GM19193 (cell line): ENCODE results near the gene MED31.

Experiments used
- POLR2A ChIP-seq: IDR thresholded peaks from 4 replicates; pipeline ENCODE4 v1.6.1; 2011; ENCODE audit not compliant: insufficient read depth, insufficient read length; ENCODE audit errors: extremely low read depth

MED31 gene

DNA sequence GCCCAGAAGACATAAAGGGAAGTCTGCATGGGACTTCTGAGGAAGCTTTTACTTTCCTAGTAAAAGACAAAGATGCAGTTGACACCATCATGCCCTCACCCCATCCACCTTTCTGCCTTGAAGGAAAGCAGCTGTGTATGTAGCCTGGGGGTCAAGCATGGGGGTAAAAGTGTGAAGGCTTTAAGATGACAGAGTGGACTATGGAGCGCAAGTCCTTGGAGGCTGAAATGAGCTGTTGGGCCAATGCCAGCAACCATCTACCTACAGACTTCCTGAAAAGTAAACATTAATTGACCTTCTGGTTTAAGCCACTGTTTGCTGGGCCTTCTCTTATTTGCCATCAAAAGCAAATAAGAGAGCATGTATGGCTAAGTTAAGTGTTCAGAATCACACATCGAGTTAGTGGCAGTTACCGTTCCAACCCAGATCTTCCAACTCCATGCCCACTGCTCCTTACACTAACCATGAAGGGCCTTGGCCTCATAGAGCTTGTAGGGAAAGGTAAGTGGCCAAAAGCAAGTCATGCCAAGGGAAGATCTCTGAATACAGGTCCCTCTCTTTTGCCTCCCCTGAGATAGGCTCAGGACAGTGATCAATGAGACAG lies 31.8 kb upstream of the MED31 start:
- no peak for TF ChIP-seq POLR2A

DNA sequence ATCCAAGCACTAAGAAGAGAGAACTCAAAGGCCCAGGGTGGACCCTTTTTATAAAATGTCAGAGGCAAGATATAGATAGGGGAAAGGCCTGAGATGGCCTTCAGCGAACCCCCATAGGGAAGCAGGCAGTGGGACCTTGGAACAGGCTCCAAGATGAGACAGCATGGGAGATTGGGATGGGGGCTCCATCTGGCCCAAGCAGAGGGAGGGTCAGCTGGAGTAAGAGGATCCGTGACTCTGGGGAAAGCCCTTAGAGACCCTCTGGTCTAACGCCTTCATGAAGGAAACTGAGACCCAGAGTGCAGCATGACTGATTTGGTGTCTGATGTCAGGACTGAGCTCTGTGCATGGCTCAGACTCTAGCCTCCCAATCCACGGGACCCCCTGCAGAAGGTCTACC lies 30.9 kb upstream of the MED31 start:
- TF ChIP-seq POLR2A: no peak

DNA sequence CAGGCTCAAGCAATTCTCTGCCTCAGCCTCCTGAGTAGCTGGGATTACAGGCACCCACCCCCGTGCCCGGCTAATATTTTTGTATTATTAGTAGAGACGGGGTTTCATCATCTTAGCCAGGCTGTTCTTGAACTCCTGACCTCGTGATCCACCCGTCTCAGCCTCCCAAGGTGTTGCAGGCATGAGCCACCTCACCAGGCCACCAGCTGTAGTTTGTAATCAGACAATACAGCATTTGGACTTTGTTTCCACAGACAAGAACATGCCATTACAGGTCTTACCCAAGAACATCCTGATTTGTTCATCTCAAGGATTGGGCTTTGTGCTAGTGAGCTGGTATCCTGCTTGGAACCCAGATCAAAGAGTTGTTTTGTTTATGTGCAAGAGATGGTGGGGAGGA lies 30.3 kb upstream of the MED31 start:
- no peak for TF ChIP-seq POLR2A

DNA sequence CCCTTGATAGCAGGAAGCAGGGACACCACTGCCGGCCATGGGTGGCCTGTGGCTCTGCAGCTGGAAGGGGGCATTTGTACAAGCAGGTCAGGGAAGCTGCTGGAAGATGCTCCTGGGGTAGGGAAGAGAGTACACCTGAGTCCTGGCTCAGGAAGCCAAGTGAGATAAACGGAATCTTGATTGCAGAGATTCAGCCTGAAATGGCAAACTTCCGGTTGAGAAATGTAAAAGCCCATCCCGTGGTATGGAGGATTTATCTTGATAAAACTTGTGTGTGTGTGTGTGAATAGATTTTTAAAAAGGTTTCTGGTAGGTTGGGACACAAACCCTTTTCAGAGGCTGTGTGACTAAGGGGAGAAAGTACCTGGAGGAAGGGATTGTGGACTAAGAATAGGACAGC lies 29.8 kb upstream of the MED31 start:
- no peak for TF ChIP-seq POLR2A

DNA sequence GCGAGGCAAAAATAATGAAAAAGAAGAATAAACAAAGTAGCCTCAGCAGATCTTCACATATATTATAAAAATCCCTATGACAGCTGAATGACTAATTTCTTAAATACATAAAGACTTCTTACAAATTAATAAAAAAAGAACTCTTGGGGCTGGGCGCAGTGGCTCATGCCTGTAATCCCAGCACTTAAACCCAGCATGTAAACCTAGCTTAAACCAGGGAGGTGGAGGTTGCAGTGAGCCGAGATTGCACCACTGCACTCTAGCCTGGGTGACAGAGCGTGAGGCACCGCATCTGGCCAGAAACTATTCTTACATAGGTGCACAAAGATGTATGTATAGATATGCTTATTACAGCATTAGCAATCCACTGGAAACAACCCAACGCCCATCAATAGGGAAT lies 27.8 kb upstream of the MED31 start:
- TF ChIP-seq POLR2A: no peak

DNA sequence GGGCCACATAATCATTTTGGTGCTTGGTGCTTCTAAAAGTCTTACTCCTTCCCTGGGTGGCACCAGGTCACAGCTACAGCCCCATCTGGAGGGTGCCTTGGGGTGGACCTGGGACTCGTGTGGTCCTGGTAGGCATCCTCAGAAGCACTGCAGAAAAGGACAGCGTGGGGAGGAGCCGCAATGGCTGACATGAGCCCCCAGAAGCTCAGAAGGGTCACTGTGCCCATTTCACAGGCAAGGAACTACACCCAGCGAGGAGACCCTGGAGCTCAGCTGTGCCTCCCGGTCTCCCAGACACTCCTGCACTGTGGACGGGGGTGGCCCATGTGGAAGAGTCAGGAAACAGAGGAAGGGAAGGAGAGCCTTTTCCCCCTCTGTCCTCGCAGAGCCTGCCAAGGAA lies 26.5 kb upstream of the MED31 start:
- TF ChIP-seq POLR2A: no peak

DNA sequence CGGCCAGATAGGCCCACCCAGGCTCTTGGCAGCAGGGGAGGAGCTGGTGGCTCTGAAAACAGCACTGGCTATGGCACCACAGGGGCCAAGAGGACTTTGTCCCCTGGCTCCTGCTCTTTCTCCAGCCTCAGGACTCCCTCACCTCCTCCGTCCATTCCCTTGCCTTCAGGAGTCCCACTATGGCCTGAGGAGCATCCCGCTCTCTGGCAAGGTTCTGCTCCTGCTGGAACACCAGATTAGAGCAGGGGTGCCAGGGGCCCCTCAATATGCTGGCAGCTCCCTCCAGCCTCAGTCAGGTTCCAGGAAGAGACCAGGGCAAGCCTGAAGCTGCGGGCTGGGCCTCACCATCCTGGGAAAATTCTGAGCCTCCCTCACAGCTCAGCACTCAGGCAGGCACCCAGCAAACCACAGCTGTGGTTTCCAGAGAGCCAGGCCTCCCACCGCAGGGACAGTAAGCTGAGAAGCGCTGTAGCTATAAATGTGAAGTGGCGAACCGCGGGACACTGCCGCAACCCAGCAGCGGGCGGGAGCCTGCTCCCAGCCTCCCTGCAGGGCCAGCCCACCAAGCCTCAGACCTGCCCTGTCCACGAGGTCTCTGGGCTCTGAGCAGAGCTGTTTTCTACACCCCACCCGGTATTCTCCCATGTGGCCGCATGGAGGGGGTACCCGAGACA lies 25.9 kb upstream of the MED31 start:
- no peak for TF ChIP-seq POLR2A

DNA sequence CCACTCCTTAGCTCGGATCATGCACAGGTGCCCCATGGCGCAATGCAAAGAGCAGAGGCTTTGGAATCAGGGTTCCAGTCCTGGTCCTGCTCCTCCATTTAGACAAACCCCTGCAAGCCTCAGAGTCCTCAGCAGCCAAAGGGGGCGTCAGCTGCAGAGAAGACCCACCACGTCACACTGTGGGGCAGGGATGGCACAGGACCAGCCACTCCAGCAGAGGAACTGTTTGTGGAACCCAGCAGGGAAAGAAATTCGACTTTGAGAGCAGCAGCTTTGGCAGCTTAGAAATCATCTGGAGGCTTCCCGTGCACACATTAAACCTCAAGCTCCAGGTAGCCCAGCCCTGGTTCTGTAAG lies 25.4 kb upstream of the MED31 start:
- TF ChIP-seq POLR2A: no peak

DNA sequence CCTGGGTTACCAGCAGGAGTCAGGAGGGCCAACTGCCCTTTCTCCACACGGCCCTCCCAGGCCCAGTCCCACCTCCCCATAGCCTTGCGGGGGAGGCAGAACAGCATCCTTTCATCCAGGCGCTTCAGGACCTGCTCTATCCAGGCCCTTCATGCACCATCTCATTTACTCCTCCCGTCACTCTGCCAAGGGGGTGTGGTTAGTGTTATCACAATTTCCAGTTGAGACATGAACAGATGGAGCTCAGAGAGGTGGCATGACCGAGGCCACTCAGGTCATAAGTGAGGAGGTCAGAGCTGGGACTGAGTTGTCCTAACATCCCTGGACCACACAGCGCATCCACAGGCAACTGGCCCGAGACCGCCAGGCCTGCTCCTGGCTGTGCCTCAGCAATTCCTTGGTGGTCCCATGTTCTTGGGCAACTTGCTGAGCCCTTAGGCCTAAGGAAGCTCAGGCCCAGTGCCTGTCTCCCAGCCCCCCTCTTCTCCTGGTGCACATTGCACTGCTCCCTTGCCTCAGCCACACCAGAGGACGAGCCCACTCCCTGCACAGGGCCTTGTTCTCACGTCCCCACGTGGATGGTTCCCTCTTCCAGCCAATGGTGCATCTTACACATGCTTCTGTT lies 23.9 kb upstream of the MED31 start:
- TF ChIP-seq POLR2A: no peak

DNA sequence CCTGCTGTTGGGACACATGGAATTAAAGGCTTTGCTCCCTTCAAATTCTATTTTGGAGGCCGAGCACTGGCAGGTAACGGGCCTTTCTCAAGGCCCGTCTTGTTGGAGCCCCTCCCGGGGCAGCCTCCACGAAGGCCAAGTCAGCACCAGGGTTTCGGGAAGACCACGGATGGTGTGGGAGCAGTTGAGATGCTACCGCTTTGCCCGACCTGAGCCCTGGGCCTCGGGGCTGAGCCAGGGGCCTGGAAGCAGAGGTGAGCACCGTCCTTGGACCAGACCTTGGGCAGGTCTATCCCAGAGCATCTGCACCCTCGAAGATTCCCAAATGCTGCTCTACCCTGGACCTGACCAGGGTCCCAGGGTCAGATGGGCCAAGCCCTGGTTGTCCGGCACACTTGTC lies 23.2 kb upstream of the MED31 start:
- no peak for TF ChIP-seq POLR2A

DNA sequence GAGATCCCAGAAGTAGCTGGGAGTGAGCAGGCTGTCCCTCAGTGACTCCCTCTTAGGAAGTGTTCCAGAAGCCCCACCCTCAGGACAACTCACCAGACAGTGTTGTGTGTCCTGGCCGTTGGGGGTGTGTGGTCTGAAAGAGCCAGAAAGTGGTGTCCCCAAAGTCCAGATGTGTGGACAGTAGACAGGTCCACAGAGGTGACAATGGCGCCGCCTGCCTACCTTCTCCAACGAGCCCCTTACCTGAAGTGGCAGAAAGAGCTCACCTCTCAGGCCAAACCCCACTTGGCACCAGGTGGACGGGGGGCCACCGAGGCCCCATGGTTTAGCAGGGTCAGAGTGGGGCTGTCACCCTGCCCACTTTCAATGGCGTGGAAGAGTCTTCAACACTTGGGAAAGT lies 20.0 kb upstream of the MED31 start:
- TF ChIP-seq POLR2A: no peak

DNA sequence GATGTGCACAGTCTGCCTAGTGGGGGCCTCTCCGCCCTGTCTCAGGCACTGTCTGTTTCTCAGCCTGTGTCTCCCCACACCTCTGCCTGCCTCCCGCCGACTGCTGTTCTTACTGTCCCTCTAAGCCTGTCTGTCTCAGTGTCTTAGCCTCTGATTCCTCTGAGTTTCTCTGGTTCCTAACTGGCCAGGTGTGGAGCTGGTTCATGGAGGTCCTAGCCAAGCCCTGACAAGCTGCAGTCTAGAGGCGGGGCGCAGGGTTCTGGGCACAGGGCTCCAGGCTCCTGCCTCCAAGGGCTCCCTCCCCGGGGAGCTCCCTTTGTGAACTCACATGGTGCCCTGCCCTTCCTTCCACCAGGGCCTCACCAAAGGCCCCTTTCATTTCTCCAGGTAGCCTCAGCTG lies 19.6 kb upstream of the MED31 start:
- TF ChIP-seq POLR2A: no peak

DNA sequence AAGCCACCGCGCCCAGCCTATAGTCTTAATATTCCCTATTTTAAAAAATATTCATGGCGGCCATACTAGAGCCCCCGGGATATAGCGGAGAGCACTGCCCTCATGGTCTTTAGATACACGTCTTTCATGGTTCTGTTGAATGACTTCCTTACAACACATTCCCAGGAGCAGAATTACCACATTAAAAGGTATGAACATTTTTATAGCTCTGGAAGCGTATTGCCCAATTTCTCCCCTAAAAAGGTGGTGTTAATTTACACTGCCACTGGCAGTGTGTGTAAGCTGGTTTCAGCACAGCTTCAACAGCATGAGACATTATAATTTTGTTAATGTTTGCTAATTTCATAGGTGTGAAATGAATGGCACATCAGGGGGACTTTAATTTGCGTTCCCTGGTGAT lies 19.2 kb upstream of the MED31 start:
- TF ChIP-seq POLR2A: no peak

DNA sequence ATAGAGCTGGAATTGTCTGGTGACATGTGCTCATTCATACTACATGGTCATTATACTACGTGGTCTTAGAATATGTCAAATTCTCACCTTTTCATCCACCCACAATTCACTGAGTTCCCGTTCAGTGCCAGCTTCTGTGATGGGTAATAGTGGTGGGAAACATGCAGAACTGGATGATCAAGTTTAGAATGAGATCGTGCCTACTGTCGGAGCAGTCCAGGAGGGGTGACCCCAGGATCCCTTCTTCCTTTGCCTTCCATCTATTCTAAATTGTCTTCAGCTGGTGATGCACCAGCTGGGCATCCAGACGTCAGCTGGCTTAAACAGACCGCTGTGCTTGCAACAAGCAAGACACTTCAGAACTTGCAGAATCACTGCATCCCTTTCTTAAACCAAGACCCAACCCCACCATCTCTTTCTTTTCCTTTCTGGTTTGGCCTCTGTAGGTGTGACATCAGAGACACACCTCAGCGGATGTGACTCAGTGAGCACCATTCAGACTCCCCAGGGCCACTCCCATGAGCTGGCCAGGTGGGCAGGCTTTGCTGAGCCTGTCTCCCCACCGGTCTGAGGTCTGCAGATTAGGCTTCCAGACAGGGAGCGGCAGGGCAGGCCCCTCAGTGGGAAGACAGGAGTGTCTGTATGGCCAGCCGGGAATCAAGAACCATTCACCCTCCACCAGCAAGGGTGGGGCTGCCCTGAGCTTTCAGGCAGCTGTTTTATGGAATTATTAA lies 18.2 kb upstream of the MED31 start:
- no peak for TF ChIP-seq POLR2A

DNA sequence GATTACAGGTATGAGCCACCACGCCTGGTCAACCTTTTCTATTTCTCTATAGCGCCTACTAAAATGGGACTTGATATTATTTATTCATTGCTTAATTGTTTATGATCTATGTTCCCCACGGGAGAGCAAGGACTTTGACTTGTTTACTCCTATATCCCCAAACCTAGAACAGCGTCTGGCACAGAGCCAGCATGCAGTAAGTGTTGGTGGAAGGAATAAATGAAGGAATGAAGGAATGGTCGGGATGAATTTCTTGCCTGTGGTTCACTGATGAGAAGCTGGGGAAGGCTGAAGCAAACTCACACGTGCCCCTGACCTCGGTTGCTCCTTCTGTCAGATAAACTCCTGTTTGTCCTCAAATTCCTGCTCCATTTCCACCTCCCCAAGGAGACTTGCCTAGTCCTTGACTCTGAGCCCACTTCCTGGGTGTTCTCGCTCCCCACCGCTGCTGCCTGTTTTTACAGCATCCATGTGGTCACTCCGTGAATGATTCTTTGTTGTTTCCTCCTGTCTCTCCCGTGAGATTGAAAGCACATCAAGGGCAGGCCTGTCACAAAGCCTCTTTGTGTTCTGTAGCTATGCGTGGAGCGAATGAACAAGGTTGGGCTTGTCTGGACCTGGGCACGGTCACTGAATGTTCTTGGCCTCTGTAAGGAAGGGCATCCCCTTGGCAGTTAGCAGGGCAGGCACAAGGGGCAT lies 17.5 kb upstream of the MED31 start:
- TF ChIP-seq POLR2A: no peak
